ENCODE measurements around the gene CCL5. TPM values are rescaled to one million over a fixed set of nuclear protein-coding genes. Genes with fewer than 3 reads are reported as not detected.

The CCL5 gene
- total and polyA plus RNA-seq, 2 donors (not counting 1 experiment from before 2014, with no cell fraction given) = 2.9 to 5.3 TPM

DNA sequence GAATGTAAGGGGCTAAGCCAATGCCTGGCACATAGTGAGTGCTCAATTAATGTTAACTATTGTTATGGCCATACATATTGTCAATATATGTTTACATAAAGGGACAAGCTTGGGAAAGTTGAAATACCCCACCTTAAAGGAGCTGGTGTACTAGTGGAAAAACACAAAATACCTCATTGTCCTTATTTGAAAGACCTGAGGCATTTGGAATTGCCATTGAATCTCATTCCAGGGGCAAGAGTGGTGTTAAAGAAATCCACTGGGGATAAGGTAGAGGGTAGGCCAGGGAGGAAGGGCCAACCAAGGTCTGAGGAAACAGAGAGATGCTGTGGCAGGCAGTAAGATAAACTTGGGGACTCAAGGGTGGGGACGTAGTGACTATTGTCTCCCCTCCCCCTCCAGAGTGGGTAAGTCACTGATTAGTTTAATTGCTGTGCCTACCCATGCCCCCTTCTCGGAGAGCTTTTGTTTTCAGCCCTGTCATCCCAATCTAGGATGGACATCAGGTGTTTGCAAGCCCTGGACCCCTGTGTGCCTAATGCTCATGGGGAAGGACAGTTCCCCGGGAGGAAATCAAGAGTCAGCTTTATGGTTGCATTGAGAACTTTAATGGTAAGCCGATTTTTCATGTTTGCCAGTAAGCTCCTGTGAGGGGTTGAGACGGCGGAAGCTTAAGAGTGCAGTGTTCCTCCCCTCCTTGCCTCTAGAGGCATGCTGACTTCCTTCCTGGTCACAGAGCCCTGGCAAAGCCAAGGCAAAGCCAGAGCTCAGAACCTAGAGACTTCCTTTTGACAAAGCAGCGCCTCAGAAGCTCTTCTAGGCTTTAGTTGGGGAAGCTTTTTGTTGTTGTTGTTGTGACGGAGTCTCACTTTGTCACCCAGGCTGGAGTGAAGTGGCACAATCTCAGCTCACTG, 9.0 kb downstream of the CCL5 start:
- peaks cover 0 to 2% (median 0%) of the 10 kb centered on the region in 4 experiments for H3K27me3 ChIP-seq (replicated peaks in 1 of 4; ENCODE audit: control extremely low read depth in 1 of 4, control insufficient read depth in 3 of 4, insufficient read depth in 4 of 4, low read length in 3 of 4)
- no peaks in the 10 kb centered on the region for H3K9me3 ChIP-seq (ENCODE audit: control extremely low read depth in 1 of 3, control insufficient read depth in 2 of 3, insufficient read depth in 1 of 3, low read length in 2 of 3)
- H3K27me3 Mint-ChIP-seq = no peaks in the 10 kb centered on the region
- H3K9ac ChIP-seq (ENCODE audit: low read length) = no peak overlapping the region
- DNase-seq (peak; percentile 12), ATAC-seq (ENCODE audit: low read depth) (peak; percentile 31)
- H3K27ac Mint-ChIP-seq = no peak overlapping the region
- no peaks in the 10 kb centered on the region for H4K20me1 ChIP-seq (ENCODE audit: control insufficient read depth, insufficient read depth, low read length, poor library complexity, severe bottlenecking)
- no peaks in the 10 kb centered on the region for H3K9me3 Mint-ChIP-seq (ENCODE audit: insufficient read depth)
- no peak overlapping the region for H3K27ac ChIP-seq (ENCODE audit: low read length in 2 of 2)
- no peaks in the 10 kb centered on the region for H3K79me2 ChIP-seq (ENCODE audit: control insufficient read depth, insufficient read depth, low read length)
- H3K4me1 Mint-ChIP-seq = peaks cover 17% of the 10 kb centered on the region
- ChIA-PET CTCF (interaction anchor here (0.7 kb wide), 1 partner anchor 106 kb away, joined by 7 read pairs; no protein-coding TSS in a partner anchor), POLR2A (interaction anchor here (0.7 kb wide), 1 partner anchor 75 kb away, joined by 3 read pairs; no protein-coding TSS in a partner anchor)
- TF ChIP-seq EZH2 (IDR thresholded peaks at IDR 0.05; ENCODE audit: borderline replicate concordance, insufficient read depth, low read depth, low read length, poor library complexity, severe bottlenecking) = no peak
- TF ChIP-seq, protein P1, sequence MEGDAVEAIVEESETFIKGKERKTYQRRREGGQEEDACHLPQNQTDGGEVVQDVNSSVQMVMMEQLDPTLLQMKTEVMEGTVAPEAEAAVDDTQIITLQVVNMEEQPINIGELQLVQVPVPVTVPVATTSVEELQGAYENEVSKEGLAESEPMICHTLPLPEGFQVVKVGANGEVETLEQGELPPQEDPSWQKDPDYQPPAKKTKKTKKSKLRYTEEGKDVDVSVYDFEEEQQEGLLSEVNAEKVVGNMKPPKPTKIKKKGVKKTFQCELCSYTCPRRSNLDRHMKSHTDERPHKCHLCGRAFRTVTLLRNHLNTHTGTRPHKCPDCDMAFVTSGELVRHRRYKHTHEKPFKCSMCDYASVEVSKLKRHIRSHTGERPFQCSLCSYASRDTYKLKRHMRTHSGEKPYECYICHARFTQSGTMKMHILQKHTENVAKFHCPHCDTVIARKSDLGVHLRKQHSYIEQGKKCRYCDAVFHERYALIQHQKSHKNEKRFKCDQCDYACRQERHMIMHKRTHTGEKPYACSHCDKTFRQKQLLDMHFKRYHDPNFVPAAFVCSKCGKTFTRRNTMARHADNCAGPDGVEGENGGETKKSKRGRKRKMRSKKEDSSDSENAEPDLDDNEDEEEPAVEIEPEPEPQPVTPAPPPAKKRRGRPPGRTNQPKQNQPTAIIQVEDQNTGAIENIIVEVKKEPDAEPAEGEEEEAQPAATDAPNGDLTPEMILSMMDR (IDR thresholded peaks at IDR 0.05) = no peak
- H3K4me2 ChIP-seq (replicated peaks; ENCODE audit: low read depth, low read length, poor library complexity, severe bottlenecking) = peak overlapping the region; percentile 18
- peaks cover 0 to 5% of the 10 kb centered on the region in 2 donors for H3K4me1 ChIP-seq (ENCODE audit: control insufficient read depth in 2 of 2, insufficient read depth in 2 of 2, low read length in 2 of 2)
- no peak overlapping the region for H3K4me3 ChIP-seq (ENCODE audit: control extremely low read depth in 1 of 5, extremely low read depth in 1 of 5, insufficient read depth in 1 of 5, low read depth in 2 of 5, low read length in 4 of 5)
- no peaks in the 10 kb centered on the region for H3K36me3 ChIP-seq (replicated peaks in 1 of 2; ENCODE audit: control extremely low read depth in 1 of 2, control insufficient read depth in 1 of 2, extremely low read depth in 1 of 2, insufficient read depth in 2 of 2, low read length in 1 of 2)
- intact Hi-C loops (cut with micrococcal nuclease) = no loop called here
- 19% methylated on average over 6 of the region's 8 CpGs for WGBS (ENCODE audit: insufficient coverage)
- H2AFZ ChIP-seq (ENCODE audit: insufficient read depth, low read depth, low read length, poor library complexity, severe bottlenecking) = peak overlapping the region; percentile 45
- no peak overlapping the region for H3K4me3 Mint-ChIP-seq

DNA sequence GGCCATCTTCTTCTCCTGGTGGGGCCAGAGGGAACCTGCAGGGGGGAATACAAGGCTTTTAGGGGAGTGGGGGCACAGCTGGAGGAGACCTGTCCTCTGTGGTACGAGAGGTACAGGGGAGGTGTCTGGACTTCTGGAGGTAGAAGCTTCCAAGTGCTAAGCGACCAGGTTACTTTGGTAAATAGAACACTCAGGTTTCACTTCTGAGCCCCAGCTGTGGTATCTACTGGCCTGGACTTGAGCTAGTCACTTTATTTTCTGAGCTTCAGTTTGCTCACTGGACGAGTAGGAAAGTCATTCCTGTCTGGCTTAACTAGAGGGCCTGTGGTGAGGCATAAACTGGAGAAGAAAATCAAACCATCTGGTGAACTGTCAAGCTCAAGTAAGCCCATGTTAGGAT, 11.4 kb downstream of the CCL5 start, which contains the start of gene HEATR9:
HEATR9 (minus strand) TSS at position 155 of the 400 bp plus-strand sequence; CDS start at position 6, 149 bp downstream.
- Mint-ChIP-seq H3K4me1 (peaks cover 10% of the 10 kb centered on the region), H3K27me3 (no peaks in the 10 kb centered on the region), H3K9me3 (ENCODE audit: insufficient read depth) (no peaks in the 10 kb centered on the region), H3K27ac (no peak within 1 kb of the TSS), H3K4me3 (no peak within 1 kb of the TSS)
- ChIA-PET CTCF (no interaction called here), POLR2A (no interaction called here)
- no peak within 1 kb of the TSS for H3K9ac ChIP-seq (ENCODE audit: low read length)
- H3K4me2 ChIP-seq (replicated peaks; ENCODE audit: low read depth, low read length, poor library complexity, severe bottlenecking) = no peak within 1 kb of the TSS
- H3K4me3 ChIP-seq (ENCODE audit: control extremely low read depth in 1 of 5, extremely low read depth in 1 of 5, insufficient read depth in 1 of 5, low read depth in 2 of 5, low read length in 4 of 5) = no peak within 1 kb of the TSS
- no peaks in the 10 kb centered on the region for H3K36me3 ChIP-seq (replicated peaks in 1 of 2; ENCODE audit: control extremely low read depth in 1 of 2, control insufficient read depth in 1 of 2, extremely low read depth in 1 of 2, insufficient read depth in 2 of 2, low read length in 1 of 2)
- H3K27me3 ChIP-seq (replicated peaks in 1 of 4; ENCODE audit: control extremely low read depth in 1 of 4, control insufficient read depth in 3 of 4, insufficient read depth in 4 of 4, low read length in 3 of 4) = peaks cover 0 to 2% (median 0%) of the 10 kb centered on the region in 4 experiments
- ATAC-seq (ENCODE audit: low read depth) = no peak
- no peaks in the 10 kb centered on the region for H4K20me1 ChIP-seq (ENCODE audit: control insufficient read depth, insufficient read depth, low read length, poor library complexity, severe bottlenecking)
- H2AFZ ChIP-seq (ENCODE audit: insufficient read depth, low read depth, low read length, poor library complexity, severe bottlenecking) = no peak within 1 kb of the TSS
- H3K9me3 ChIP-seq (ENCODE audit: control extremely low read depth in 1 of 3, control insufficient read depth in 2 of 3, insufficient read depth in 1 of 3, low read length in 2 of 3) = no peaks in the 10 kb centered on the region
- no peak within 1 kb of the TSS for H3K27ac ChIP-seq (ENCODE audit: low read length in 2 of 2)
- DNase-seq = no peak
- no peaks in the 10 kb centered on the region for H3K79me2 ChIP-seq (ENCODE audit: control insufficient read depth, insufficient read depth, low read length)
- TF ChIP-seq, protein P1 (IDR thresholded peaks at IDR 0.05) = no peak
- H3K4me1 ChIP-seq (ENCODE audit: control insufficient read depth in 2 of 2, insufficient read depth in 2 of 2, low read length in 2 of 2) = peaks cover 0 to 5% of the 10 kb centered on the region in 2 donors
- intact Hi-C loops (cut with micrococcal nuclease) = no loop called here
- 96% methylated on average over 3 of the region's 3 CpGs for WGBS (ENCODE audit: insufficient coverage)

Measured in B cell (primary cell).